D341Med (cell line): ENCODE data around the gene HHIPL1.

ENCODE experiments used
- DNase-seq: peaks from one replicate; pipeline ENCODE4 v3.0.0; 2012; ENCODE audit warnings: low spot score

The HHIPL1 gene

GRCh38 chr14:99676657-99677056 is 31.7 kb downstream of the HHIPL1 start:
- no peak for DNase-seq

GRCh38 chr14:99677231-99678140 is 32.6 kb downstream of the HHIPL1 start:
- peak; percentile 22 for DNase-seq

- no peak for DNase-seq
Measured at GRCh38 chr14:99678198-99678597, 33.3 kb downstream of the HHIPL1 start.

- no peak for DNase-seq
Measured at GRCh38 chr14:99679111-99679510, 34.2 kb downstream of the HHIPL1 start.

- DNase-seq: no peak
Measured at GRCh38 chr14:99679543-99679942, 34.6 kb downstream of the HHIPL1 start.

GRCh38 chr14:99679996-99680395 is 35.1 kb downstream of the HHIPL1 start:
- DNase-seq: no peak

GRCh38 chr14:99681101-99681831 is 36.3 kb downstream of the HHIPL1 start:
- DNase-seq: no peak

GRCh38 chr14:99681832-99682148 is 36.9 kb downstream of the HHIPL1 start:
- DNase-seq: peak; percentile 15

- peak; percentile 90 for DNase-seq
Measured at GRCh38 chr14:99682809-99683618, 38.1 kb downstream of the HHIPL1 start.

GRCh38 chr14:99683619-99684409 is 38.9 kb downstream of the HHIPL1 start, which contains the start of gene CYP46A1:
TSS of gene CYP46A1 (plus strand) at chr14:99684298. CDS start at chr14:99684418, 120 bp downstream.
- DNase-seq: peak; percentile 99

GRCh38 chr14:99684410-99684934 is 39.5 kb downstream of the HHIPL1 start:
- DNase-seq: no peak

GRCh38 chr14:99685151-99685591 is 40.2 kb downstream of the HHIPL1 start:
- DNase-seq: peak; percentile 31

- DNase-seq: no peak
Measured at GRCh38 chr14:99685596-99685995, 40.7 kb downstream of the HHIPL1 start.

- DNase-seq: no peak
Measured at GRCh38 chr14:99686557-99687283, 41.8 kb downstream of the HHIPL1 start.

GRCh38 chr14:99687284-99688209 is 42.6 kb downstream of the HHIPL1 start:
- DNase-seq: peak; percentile 41

- no peak for DNase-seq
Measured at GRCh38 chr14:99688210-99688581, 43.3 kb downstream of the HHIPL1 start.

GRCh38 chr14:99688629-99689028 is 43.7 kb downstream of the HHIPL1 start:
- no peak for DNase-seq

- no peak for DNase-seq
Measured at GRCh38 chr14:99689266-99690236, 44.6 kb downstream of the HHIPL1 start.
